Measurements from ENCODE around the gene HORMAD1.
"Not testable (repeated sequence)": the region's sequence is repeated elsewhere in the genome, so short reads cannot be mapped to it uniquely, and the experiment has no call there.

HORMAD1 gene

DNA sequence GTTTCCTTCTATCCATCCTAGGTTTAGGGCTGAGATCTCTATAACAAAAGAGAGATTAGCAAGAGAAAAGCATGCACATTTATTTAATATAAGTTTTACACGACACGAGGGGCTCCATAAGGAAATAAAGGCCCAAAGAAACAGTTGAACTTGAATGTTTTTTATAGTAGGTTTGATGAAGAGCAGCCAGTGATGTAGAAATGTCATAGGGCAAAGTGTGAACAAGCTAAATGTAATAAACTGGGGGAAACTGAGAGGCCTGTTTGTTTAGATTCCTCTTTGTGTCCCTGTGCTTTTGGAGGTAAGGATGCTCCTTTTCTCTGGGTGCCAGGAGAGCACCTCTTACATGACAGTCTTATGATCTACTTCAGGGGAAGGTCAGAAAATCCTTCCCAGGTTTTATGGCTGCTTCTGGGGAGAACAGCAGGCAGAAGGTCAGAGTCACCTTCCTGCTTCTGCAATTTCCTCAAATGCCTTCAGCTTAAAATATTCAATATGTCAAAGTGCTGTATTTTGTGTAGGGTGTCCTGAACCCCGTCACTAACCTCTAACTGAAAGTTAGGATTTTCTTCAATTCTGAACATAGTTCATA lies 9.5 kb upstream of the HORMAD1 start:
- TF ChIP-seq, protein P1, sequence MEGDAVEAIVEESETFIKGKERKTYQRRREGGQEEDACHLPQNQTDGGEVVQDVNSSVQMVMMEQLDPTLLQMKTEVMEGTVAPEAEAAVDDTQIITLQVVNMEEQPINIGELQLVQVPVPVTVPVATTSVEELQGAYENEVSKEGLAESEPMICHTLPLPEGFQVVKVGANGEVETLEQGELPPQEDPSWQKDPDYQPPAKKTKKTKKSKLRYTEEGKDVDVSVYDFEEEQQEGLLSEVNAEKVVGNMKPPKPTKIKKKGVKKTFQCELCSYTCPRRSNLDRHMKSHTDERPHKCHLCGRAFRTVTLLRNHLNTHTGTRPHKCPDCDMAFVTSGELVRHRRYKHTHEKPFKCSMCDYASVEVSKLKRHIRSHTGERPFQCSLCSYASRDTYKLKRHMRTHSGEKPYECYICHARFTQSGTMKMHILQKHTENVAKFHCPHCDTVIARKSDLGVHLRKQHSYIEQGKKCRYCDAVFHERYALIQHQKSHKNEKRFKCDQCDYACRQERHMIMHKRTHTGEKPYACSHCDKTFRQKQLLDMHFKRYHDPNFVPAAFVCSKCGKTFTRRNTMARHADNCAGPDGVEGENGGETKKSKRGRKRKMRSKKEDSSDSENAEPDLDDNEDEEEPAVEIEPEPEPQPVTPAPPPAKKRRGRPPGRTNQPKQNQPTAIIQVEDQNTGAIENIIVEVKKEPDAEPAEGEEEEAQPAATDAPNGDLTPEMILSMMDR (conservative IDR thresholded peaks at IDR 0.05; ENCODE audit: low read depth), result no peak
- CTCF ChIA-PET, result interaction anchor here (1.4 kb wide), 1 partner anchor 9 kb away, joined by 3 read pairs; no protein-coding TSS in a partner anchor
- POLR2A ChIA-PET (ENCODE audit: low non-redundant PET), result no interaction called here
- no peak overlapping the region for H3K27ac ChIP-seq
- DNase-seq (ENCODE audit: low spot score), result no peak

DNA sequence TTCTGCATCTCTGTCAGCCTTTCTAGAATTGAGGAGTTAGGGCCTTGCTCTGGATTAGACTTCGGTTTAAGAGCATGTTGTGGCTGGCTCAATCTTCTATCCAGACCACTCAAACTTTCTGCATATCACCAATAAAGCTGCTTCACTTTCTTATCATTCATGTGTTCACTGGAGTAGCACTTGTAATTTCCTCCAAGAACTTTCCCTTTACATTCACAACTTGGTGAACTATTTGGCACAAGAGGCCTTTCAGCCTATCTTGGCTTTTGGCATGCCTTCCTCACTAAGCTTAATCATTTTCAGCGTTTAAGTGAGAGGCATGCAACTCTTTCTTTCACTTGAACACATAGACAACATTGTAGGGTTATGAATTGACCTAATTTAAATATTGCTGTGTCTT lies 3.6 kb upstream of the HORMAD1 start:
- POLR2A ChIA-PET (ENCODE audit: low non-redundant PET), result no interaction called here

DNA sequence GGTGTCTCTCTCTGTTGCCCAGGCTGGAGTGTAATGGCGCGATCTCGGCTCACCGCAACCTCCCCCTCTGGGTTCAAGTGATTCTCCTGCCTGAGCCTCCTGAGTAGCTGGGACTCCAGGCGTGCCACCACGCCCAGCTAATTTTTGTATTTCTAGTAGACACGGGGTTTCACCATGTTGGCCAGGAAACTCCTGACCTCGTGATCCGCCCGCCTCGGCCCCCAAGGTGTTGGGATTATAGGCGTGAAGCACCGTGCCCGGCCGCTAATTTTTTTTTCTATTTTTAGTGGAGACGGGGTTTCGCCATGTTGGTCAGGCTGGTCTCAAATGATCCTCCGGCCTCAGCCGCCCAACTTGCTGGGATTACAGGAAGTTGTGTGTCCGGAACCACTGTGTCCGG lies 597 bp downstream of the HORMAD1 start:
- POLR2A ChIA-PET (ENCODE audit: low non-redundant PET), result no interaction called here
- no peak for DNase-seq (ENCODE audit: low spot score)
- TF ChIP-seq, protein P1 (conservative IDR thresholded peaks at IDR 0.05; ENCODE audit: low read depth), result no peak
- CTCF ChIA-PET, result no interaction called here
- H3K27ac ChIP-seq, result no peak overlapping the region

More for the DNA sequence above, 3.6 kb upstream of the HORMAD1 start:
- TF ChIP-seq, protein P1 (conservative IDR thresholded peaks at IDR 0.05; ENCODE audit: low read depth), result no peak
- no peak for DNase-seq (ENCODE audit: low spot score)
- CTCF ChIA-PET, result no interaction called here
- H3K27ac ChIP-seq, result no peak overlapping the region

DNA sequence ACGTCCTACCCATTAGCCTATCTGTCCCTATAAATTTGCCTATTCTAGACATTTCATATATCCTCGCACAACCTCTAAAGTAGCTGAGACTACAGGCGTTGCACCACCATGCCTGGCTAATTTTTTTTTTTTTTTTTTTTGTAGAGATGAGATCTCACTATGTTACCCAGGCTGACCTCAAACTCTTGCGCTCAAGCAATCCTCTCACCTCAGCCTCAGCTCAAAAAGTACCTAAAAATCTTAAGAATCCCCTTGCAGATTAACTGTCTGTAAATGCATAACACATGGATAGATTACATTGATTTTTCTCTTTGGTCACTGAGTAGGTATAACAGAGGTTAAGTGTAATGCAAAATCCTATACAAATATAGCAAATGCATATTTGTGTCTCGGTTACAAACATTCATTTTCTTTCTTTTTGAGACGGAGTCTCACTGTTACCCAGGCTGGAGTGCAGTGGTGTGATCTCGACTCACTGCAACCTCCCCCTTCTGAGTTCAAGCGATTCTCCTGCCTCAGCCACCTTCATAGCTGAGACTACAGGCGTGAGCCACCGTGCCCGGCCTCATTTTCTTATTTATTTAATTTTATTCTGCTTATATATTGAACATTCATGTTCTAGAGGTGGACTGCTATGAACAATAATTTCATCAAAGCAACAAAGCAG lies 2.3 kb downstream of the HORMAD1 start:
- no peak for DNase-seq (ENCODE audit: low spot score)
- ChIA-PET POLR2A (ENCODE audit: low non-redundant PET) (no interaction called here), CTCF (no interaction called here)
- no peak overlapping the region for H3K27ac ChIP-seq
- TF ChIP-seq, protein P1 (conservative IDR thresholded peaks at IDR 0.05; ENCODE audit: low read depth), result no peak

DNA sequence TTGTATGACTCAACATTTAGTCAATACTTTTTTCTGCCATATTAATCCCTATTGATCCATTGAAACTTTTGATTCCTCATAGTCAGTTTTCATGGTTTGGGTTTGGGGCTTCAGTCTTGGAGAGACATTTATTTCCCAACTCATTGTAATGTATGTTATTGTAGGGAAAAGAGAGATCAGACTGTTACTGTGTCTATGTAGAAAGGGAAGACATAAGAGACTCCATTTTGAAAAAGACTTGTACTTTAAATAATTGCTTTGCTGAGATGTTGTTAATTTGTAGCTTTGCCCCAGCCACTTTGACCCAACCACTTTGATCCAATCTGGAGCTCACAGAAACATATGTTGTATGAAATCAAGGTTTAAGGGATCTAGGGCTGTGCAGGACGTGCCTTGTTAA lies 11.7 kb downstream of the HORMAD1 start:
- POLR2A ChIA-PET (ENCODE audit: low non-redundant PET); H3K27ac ChIP-seq; CTCF ChIA-PET; DNase-seq (ENCODE audit: low spot score): not testable (repeated sequence)

DNA sequence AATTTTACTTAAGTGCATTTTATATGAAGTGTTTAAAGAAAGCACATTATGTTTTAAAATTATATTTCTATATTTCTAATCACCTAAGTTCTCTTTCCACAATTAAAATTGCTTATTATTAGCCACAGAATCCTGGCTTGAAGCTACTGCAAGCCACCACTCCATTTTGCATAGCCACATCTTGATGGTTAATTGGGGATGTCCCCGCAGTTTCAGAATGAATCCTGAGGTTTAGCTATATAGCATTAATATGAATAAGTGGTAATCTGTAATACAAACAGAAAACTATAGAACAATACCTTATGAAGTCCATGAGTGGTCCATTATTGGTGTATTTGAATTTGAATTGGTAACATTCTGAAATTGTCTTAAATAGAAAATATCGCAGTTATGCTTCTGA lies 12.1 kb downstream of the HORMAD1 start:
- CTCF ChIA-PET, result no interaction called here
- DNase-seq (ENCODE audit: low spot score), result no peak
- H3K27ac ChIP-seq, result no peak overlapping the region
- TF ChIP-seq, protein P1 (conservative IDR thresholded peaks at IDR 0.05; ENCODE audit: low read depth), result no peak
- POLR2A ChIA-PET (ENCODE audit: low non-redundant PET), result no interaction called here

DNA sequence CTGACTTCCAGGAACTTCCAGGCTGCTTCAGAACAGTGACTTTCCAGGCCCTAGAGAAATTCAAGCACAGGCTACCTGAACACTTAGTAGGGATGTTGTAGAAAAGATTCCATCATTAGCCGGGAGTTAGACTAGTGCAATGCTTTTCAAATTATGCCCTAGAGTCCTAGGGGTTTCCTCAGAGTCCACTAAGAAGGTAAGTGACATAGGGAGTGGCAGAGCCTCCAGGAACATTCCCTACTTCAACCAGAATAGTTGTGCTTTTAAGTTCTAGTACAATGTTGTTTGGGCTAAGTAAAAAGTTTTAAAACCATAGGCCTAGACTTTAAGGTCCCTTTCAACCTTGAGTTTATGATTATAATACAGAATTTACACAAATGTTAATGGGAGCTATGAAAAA lies 14.6 kb downstream of the HORMAD1 start:
- no peak for DNase-seq (ENCODE audit: low spot score)
- ChIA-PET CTCF (interaction anchor here (0.6 kb wide), 1 partner anchor 57 kb away, joined by 3 read pairs; no protein-coding TSS in a partner anchor), POLR2A (ENCODE audit: low non-redundant PET) (no interaction called here)
- TF ChIP-seq, protein P1 (conservative IDR thresholded peaks at IDR 0.05; ENCODE audit: low read depth), result no peak
- H3K27ac ChIP-seq, result no peak overlapping the region

All from RWPE1 (cell line).